HL-60/S4 (cell line): Measurements from ENCODE around the gene SNX8.
"Not testable (repeated sequence)": the region's sequence is repeated elsewhere in the genome, so short reads cannot be mapped to it uniquely, and the experiment has no call there.

Source experiments
- in situ Hi-C: fragments of 300-500 bp; cut with MboI; formaldehyde crosslinking; loops from 2 replicates; pipeline ENCODE4 v1.14.3; 2022; ENCODE audit warnings: low sequenced_read_pairs

Gene SNX8

DNA sequence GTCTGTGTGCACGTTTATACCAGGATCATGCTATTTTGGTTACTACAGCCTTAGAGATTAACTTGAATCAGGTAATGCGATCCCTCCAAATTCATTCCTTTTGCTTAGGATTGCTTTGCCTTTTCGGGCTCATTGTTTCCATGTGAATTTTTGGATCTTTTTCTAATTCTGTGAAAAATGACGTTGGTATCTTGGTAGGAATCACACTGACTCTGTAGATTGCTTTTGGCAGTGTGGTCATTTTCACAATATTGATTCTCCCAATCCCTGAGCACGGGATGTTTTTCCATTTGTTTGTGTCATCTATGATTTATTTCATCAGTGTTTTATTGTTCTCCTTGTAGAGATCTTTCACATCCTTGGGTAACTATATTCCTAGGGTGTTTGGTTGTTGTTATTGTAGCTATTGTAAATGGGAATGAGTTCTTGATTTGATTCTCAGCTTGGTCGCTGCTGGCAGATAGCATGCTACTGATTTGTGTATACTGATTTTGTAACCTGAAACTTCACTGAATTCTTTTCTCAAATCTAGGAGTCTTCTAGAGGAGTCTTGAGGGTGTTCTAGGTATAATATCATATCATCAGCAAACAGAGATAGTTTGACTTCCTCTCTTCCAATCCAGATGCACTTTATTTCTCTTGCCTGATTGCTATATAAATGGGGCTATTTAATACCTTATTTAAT, 18.2 kb downstream of the SNX8 start:
- in situ Hi-C loops: no loop called here

DNA sequence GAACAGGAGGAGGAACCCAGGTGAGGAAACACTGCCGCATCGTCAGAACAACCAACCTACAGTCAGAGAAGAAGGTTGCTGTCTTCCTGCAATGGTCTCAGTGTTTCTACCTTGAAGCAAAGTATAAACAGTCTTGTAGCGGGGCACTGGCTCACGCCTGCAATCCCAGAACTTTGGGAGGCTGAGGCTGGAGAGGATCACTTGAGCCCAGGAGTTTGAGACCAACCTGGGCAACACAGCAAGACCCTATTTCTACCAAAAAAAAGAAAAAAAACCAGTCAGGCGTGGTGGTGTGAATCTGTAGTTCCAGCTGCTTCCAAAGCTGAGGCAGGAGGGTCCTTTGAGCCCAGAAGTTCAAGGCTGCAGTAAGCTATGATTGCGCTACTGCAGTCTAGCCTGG, 23.4 kb downstream of the SNX8 start:
- in situ Hi-C loops: no loop called here

DNA sequence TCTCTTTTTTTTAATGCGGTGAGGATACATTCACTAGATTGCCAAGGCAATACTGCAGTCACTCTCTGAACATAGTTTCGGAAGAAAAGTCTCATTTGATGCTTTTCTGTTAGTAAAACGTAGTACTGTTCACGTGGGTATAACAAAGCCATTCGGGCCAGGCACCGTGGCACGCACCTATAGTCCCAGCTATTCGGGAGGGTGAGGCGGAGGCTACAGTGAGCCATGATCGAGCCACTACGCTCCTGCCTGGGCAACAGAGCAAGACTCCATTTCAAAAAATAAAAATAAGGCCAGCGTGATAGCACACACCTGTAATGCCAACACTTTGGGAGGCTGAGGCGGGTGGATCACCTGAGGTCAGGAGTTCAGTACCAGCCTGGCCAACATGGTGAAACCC, 24.6 kb downstream of the SNX8 start:
- in situ Hi-C loops: no loop called here

DNA sequence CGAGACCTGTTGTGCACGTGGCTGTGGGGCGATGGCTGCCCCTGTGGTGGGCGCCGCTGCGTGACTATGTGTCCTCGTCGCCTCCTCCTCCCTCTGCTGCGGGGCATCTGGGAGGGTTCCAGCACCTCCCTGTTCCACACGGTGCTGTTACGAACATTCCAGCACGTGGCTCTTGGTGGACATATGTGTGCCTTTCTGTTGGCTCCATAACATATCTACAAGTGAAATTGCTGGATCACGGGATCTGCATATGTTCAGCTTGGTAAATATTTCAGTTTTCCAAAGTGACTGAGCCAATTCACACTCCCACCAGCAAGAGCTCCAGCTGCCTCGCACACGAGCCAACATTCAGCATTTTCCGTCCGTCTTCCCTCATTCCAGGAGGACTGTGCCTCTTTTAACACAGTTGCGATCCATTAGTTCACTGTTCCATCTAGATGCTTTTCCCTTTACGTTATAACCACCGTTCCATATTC, 25.1 kb downstream of the SNX8 start:
- in situ Hi-C loops: no loop called here

DNA sequence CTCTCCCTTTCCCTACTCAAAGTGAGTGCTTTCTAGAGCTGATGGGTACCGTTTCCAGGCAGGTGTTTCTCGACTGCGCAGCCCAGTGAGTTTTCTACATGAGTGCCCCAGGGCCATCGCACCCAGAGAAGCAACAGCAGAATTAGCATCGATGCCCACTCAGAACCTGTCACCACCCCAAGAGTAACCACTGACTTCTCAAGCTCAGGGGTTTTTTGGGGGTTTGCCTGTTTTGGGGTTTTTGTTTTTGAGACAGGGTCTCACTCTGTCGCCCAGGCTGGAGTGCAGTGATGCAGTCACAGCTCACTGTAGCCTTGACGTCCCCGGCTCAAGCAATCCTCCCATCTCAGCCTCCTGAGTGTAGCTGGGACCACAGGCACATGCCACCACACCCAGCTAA, 25.7 kb downstream of the SNX8 start:
- in situ Hi-C loops: no loop called here

DNA sequence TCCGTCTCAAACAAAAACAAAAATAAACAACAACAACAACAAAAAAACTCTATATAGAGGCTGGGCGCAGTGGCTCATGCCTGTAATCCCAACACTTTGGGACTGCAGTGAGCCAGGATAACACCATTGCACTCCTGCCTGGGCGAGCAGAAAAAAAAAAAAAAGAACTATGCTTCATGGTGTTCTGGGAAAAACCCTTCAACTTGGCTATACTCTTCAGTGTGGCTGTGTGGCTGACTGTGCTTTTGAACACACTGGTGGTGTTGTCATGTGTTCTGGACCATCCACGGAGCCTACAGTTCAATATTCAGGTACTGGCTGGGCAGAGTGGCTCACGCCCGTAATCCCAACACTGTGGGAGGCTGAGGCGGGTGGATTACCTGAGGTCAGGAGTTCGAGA, 26.5 kb downstream of the SNX8 start:
- in situ Hi-C loops: no loop called here

DNA sequence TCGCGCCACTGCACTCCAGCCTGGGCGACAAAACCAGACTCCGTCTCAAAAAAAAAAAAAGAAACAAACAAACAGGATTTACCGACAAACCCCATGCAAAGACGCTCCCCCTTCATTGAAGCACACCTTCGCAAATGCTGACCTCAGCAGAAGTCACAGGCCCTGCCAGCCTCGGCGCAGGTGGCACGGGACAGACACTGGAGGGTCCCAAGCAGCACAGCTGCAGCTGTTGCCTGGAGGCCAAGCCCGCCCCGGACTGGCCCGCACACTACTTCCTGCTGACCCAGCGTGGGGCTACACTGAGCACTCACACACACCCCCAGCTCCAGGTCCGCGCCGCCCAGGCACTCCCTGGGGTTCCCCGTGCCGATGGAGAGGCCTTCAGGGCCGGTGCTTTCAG, 31.2 kb downstream of the SNX8 start:
- in situ Hi-C loops: no loop called here

DNA sequence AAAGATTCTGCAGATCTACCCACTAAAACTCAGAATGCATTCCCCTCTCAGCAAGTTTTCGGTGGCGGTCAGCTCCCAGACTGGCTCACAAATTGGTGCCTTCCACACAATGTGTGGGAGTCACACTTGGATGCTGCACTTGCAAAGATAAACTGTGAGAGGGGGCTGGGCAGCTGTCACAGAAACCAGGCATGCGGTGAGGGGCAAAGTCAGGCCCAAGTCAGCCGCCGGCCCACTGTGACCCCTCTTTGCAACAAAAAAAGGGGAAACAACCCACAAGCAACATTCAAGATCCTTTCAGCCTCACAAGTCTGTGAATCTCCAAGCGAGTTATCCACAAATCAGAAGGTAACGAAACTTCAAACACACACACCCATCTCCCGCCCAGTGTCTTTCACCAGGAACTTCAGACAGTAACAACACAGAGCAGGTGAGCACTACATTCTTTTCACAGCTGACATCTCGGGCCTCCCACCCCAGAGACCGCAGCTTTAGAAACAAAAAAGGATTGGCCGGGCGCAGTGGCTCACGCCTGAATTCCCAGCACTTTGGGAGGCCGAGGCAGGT, 32.0 kb downstream of the SNX8 start:
- in situ Hi-C loops: no loop called here

DNA sequence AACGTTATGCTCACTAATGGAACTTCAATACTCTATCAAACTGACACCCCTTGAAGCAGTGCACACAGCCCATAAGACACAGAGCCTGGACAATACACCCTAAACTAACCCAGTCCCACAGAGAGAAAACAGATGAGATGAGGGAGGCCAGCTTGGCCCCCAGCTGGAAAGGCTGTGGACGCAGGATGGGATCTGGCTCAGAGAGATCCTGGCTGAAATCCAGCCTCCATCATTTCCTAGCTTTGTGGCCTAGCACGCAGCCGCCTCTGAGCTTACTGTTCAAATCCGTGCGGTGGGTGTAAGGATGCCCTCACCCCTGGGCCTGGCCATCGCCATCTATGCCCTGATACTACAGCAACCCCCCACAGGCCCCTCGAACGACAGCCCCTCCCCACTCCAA, 32.7 kb downstream of the SNX8 start:
- in situ Hi-C loops: no loop called here

DNA sequence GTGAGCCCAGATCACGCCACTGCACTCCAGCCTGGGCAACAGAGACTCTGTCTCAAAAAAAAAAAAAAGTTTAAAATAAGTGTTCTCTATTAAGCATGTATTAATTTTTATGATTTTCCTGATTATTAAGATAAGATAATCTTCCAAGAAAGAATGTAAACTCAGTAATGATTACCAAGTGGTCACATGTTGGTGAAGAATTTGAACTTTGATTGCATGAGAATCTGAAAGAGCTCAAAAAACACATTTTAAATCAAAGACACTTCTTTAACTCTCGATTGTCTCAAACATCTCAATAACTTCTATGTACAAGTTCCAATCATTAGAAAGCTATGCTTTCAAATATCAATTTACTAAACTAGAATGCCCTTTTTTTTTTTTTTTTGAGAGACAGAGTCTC, 33.8 kb downstream of the SNX8 start:
- in situ Hi-C loops: no loop called here

DNA sequence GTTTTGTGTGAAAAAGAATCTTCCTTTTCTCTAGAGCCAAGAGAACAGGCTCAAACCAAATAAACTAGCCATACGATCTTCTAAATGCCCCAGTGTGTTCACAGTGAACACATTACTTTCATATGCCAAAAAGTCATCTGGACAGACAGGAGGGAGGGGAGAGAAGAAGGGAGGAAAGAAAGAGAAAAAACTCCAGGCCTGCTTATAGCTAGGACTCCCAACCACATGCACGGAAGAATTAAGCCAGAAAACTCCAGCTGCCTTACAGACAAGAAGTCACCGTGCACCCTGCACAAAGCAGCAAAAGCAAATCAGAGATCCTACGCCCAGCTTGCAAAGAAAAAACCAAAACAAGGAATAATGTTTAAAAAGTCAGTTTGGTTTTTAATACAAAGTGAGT, 34.3 kb downstream of the SNX8 start:
- in situ Hi-C loops: no loop called here

DNA sequence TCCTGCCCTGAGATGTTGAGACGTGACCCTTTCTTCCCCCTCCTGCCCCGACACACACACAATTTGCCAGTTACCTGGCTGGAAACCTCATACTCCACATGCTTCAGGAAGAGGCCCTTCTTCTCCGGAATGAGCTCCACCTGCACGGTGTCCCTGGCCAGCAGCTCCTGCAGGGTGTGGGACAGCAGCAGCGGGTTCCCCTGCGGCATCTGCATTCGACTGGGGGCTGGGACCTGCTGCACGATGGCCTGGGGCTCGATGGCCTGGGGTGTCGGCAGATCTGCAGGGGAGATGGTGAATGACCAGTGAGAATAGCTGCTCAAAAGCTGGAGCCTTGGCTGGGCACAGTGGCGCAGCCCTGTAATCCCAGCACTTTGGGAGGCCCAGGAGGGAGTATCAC, 36.2 kb downstream of the SNX8 start:
- in situ Hi-C loops: no loop called here

DNA sequence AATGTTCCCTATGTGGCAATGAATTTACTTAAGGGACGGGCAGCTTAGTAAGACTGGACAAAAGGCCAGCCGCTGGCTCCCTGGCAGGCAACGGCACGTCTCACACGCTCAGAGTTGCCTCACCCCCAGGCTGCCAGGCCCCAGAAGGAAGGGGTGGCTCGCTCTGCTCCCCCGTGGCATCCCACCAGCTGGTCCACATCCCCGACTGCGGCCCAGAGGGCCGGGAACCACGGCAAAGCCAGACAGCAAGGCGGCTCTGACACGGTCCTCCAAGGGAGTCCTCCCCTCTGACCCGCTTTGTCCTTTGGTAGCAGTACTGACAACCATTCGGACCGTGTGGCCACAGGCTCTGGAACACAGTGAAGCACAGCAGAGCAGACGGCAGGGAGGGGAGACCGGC, 38.1 kb downstream of the SNX8 start:
- in situ Hi-C loops: no loop called here

DNA sequence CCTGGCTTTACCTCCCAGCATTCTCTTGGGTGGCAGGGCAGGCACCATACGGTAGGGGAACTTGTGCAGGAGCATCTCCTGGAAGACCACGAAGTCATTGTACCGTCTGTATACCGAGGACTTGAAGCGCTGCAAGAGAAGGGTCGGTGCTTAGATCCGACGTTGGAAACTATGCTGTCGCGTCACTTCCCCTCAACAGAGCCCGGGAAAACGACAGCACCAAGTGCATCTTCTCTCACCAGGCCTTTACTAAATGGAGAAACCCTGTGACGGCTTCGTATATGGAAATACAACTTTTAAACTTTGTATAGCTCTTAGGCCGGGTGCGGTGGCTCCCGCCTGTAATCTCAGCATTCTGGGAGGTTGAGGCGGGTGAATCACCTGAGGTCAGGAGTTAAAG, 39.1 kb downstream of the SNX8 start:
- in situ Hi-C loops: no loop called here

DNA sequence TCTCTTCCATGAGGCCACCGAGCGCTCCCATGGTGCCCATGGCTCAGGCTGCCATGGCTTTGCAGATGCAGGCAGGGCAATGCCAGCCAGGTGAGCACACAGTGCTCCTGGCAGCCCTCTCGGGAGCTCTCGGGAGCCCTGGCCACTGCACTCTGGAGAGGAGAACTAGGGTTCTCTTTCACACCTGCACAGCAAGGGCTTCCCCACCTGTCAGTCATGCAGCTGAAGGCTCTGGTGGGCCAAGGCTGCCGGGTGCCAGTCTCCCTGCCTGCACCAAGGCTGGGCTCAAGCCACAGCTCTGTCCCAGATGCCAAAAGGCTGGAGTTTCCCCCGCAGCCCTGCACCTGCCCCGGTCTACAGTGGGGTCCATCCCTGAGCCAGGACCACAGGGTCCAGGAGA, 39.6 kb downstream of the SNX8 start:
- in situ Hi-C loops: no loop called here

DNA sequence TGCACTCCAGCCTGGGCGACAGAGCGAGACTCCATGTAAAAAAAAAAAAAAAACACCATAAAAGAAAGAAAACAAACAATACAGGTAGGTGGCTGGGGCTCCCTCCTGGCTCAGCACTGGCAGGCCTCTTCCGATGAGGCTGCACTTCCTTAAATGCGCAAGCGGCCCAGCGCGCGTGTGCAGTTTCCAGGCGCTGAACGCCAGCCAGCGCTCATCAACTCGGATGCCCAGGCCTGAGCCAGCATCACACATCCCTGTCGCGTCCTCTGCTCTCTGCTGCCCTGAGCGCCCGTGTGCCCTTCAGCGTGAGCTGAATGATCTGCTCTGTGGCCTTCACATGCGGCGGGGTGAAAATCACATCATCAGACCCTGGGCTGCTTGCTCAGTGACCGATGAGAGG, 40.4 kb downstream of the SNX8 start:
- in situ Hi-C loops: no loop called here

DNA sequence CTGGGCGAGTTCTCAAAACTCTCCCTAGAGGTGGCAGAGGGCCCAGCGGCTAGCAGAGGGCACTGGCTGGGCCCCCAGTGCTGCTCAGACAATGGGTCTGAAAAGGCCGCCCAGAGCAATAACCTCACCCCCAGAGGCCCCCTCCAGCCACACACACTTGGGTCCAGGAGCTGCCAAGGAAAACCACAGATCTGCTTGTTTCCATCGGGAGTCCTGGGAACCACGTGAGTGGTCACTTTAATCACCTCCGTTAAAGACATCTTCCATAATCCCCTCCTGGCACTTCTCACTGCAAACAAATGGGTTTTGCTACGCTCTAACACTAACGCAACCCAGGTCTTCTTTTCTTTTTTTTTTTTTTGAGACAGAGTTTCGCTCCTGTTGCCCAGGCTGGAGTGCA, 42.2 kb downstream of the SNX8 start:
- in situ Hi-C loops: no loop called here

DNA sequence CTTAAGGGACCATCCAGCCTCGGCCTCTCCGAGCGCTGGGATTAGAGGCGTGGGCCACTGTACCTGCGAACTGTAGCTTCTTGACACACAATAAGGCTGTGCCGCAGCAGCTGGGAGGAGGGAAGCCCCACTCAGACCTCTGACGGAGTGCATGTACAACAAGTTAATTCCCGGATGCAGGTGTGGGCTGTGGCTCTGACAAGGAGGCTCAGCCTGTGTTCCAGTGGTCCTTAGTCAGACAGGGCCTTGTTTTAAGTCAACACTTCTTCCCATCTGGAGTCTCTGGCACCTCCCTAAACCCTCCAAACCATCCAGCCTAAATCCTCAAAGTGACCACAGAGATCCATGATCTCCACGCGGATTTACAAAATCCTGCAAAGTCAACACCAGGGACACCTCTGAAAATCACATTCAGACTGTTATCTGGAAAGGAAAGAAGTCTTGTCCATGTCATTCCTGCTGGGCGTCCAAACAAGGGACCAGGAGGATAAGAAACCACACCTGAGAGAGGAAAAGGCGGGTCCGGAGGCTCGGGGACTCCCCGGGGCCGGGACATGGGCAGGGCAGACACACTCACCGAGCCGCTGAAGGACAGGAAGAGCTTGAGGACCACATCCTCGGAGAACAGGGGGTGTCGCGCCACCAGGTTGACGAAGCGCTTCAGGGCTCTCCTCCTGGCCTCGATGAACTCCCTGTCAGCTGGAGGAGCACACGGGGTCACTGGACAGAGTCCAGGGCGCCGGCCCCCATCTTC, 42.8 kb downstream of the SNX8 start:
- in situ Hi-C loops: no loop called here

DNA sequence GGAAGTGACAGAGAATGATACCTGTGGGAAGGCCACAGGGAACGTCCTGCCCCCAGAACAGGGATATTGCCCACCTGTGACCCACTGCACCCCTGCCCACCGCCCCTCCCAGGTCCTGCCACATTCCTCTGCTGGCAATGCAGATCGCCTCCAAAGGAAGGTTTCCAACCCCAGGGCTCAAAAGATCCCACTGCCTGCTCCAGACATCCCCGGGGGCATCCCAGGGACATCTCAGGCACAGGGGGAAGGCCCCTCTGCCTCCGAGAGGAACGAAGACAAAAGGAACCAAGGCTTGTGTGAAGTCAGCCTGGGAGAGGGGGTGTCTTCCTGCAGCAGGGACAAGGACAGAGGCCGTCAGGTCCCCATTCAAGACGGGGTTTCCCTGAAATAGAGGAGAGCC, 43.7 kb downstream of the SNX8 start:
- in situ Hi-C loops: no loop called here

DNA sequence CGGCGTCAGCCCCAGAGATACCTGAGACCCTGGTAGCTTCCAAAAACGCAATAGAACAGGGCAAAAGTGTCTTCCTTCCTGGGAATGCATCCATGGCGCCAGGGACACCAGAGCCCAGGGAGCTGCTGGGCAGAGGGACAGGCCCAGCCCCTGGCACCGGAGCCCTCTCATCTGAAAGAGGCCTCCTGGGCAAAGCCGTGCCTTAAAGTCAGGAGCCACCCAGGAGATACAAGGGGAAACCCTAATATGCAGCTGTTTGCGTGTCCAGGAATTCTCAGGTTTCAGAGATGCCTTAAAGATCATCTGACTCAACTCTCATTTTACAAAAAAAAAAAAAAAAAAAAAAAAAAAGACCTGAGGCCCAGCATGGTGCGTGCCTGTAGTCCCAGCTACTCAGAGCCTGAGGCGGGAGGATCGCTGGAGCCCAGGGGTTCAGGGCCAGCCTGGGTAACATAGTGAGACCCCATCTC, 44.2 kb downstream of the SNX8 start:
- in situ Hi-C loops: no loop called here

DNA sequence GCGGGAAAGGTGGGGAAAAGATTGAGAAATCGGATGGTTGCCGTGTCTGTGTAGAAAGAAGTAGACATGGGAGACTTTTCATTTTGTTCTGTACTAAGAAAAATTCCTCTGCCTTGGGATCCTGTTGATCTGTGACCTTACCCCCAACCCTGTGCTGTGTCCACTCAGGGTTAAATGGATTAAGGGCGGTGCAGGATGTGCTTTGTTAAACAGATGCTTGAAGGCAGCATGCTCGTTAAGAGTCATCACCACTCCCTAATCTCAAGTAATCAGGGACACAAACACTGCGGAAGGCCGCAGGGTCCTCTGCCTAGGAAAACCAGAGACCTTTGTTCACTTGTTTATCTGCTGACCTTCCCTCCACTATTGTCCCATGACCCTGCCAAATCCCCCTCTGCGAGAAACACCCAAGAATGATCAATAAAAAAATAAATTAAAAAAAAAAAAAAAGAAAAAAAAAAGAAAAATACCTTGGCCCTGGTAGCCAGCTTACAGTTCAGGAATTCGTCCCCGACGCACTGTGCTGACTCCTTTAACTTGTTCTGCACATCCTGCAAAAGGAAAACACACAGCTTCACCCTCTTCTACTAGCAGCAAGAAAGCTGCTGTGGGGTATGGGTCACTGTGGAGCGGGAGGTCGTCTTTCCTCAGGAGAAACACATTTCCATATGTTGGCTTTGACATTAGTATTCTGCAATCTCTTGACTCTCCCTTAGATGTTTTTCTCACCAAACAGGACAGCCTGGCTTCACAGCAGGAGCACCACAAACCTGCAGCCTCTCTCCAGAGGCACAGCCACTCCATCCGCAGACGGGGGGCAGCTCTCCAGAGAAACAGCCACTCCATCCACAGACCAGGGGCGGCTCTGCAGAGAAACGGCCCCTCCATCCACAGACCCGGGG, 44.9 kb downstream of the SNX8 start:
- in situ Hi-C loops: not testable (repeated sequence)
